Peyer's patch (tissue), 4 donors: ENCODE data around the gene BTK.

Experiments used
- POLR2A ChIP-seq, 2 donors: fragments of 450-650 bp; IDR thresholded peaks; one replicate each; pipeline ENCODE4 v1.5.1; 2017; ENCODE audit warnings: antibody characterized with exemption in 2 of 2, mild to moderate bottlenecking in 2 of 2, moderate library complexity in 2 of 2
- TF ChIP-seq, protein P1 (sequence below), 6 experiments: fragments of 450-650 bp in 4 of 6; fragments of 200-600 bp in 2 of 6; sonication (generic) in 1 of 6; IDR thresholded peaks; one replicate each; pipeline ENCODE4 v1.5.1; 2017 to 2019; ENCODE audit warnings: antibody characterized with exemption in 6 of 6, mild to moderate bottlenecking in 3 of 6, moderate library complexity in 1 of 6

DNA sequence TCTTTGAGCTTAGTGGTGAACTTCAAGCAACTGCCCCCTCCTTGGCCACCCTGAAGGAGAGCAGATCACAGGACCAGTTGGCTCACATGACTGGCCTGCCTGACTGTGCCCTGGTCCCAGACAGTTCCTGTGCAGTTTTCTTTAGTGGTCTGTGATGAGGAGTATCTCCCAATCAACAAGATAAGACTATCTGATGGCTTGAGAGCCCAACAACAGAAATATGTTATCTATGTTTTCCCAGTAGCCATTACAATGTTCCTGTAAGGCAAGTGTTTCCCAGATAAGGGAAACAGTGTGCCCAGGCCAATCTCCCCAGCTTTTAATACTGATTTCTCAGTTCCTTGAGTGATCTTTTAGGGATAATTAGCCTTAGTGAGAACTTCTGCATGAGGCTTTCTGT, 23.2 kb downstream of the BTK start:
- TF ChIP-seq, protein P1, sequence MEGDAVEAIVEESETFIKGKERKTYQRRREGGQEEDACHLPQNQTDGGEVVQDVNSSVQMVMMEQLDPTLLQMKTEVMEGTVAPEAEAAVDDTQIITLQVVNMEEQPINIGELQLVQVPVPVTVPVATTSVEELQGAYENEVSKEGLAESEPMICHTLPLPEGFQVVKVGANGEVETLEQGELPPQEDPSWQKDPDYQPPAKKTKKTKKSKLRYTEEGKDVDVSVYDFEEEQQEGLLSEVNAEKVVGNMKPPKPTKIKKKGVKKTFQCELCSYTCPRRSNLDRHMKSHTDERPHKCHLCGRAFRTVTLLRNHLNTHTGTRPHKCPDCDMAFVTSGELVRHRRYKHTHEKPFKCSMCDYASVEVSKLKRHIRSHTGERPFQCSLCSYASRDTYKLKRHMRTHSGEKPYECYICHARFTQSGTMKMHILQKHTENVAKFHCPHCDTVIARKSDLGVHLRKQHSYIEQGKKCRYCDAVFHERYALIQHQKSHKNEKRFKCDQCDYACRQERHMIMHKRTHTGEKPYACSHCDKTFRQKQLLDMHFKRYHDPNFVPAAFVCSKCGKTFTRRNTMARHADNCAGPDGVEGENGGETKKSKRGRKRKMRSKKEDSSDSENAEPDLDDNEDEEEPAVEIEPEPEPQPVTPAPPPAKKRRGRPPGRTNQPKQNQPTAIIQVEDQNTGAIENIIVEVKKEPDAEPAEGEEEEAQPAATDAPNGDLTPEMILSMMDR (IDR thresholded peaks at IDR 0.05) = no peak
- TF ChIP-seq POLR2A (IDR thresholded peaks at IDR 0.05) = no peak
